Measurements from ENCODE around the gene RPL35A.
"Not testable (repeated sequence)": the region's sequence is repeated elsewhere in the genome, so short reads cannot be mapped to it uniquely, and the experiment has no call there.

RPL35A gene

DNA sequence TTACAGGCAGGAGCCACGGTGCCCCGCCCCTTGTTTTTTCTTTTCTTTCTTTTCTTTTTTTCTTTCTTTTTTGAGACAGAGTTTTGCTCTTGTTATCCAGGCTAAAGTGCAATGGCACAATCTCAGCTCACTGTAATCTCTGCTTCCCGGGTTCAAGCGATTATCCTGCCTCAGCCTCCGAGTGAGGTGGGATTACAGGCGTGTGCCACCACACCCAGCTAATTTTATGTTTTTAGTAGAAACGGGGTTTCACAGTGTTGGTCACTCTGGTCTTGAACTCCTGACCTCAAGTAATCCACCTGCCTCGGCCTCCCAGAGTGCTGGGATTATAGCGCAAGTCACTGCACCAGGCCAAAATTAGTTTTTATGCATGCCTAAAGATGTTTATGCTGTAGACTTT is 2.5 kb downstream of the RPL35A start:
- DNase-seq (ENCODE audit: low spot score) = no peak

DNA sequence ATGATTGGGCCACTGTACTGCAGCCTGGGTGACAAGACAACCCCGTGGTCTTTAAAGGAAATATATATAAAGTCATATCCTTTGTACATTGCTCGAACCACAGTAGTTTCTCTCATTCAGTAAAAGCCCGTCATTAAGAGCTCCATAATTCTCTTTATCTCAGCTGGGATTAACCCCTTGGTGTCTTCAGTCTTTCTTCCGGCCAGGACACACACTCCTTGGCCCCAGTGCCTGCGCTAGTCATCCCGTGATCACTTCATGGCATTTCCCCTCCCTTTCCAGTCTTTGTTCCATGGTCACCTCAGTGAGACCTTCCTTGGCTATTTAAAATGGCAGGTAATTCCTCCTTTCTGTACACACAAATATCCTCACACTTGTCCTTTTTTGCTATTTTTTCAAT is 3.3 kb downstream of the RPL35A start:
- DNase-seq (ENCODE audit: low spot score) = no peak

- DNase-seq (ENCODE audit: low spot score) = no peak
Observed at GRCh38 chr3:197953881-197954280, 3.9 kb downstream of the RPL35A start.

DNA sequence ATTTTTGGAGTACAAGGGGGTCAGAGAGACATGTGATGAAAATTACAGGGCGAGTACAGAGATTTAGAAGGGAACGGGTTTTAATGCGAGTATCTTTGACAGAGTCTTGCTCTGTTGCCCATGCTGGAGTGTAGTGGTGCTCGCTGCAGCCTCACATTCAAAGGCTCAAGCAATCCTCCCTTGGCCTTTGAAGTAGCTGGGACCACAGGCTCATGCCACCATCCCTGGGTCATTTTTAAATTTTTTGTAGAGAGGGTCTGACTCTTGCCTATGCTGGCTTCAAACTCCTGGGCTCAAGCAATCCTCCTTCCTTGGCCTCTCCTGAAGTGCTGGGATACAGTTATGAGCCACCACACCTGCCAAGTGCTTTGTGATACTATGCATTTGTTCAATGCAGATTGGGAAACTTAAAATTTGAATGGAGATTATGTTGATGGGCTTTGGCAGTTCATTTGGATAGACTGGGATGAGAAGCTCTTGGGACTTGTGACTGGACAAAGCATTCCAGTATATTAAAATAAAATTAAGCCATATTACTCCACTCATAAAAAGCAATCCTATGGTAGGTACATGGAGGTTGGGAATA is 6.0 kb downstream of the RPL35A start:
- no peak for DNase-seq (ENCODE audit: low spot score)

- DNase-seq (ENCODE audit: low spot score) = no peak
Observed at GRCh38 chr3:197956626-197956988, 6.6 kb downstream of the RPL35A start.

DNA sequence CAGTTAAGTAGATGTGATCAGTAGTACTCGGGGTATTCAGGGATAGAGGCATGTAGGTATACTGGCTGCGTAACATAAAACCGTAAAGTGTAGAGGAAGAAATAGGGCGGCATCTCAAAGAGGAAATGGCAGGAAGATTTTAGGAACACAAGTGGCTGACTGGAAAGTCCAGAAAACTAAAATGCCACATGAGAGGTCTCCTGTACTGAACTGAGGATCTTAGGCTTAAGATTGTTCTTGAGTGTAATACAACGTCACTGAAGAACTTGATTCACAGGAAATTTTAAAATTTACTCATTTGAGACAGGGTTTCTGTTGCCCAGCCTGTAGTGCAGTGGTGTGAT is 7.8 kb downstream of the RPL35A start:
- DNase-seq (ENCODE audit: low spot score) = no peak

DNA sequence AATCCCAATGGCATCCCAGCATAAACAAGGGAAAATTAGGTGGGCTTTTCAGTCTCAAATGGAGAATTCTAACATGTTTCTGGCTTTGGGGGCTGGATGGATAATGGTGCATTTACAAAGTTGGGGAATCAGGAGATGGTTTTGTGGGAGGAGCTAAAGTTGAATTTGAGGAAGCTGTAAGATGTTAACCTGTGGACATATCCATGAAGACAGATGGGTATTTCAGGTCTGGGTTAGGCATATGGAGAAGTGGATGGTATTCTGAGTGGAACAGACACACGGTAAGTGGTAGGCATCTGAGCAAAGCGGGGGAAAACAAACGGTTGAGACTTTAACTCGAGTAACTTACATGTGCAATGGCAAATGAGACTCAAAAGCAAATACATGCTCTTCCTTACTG is 8.4 kb downstream of the RPL35A start:
- DNase-seq (ENCODE audit: low spot score) = no peak

- not testable (repeated sequence) for DNase-seq (ENCODE audit: low spot score)
Observed at GRCh38 chr3:197958848-197959247, 8.9 kb downstream of the RPL35A start.

DNA sequence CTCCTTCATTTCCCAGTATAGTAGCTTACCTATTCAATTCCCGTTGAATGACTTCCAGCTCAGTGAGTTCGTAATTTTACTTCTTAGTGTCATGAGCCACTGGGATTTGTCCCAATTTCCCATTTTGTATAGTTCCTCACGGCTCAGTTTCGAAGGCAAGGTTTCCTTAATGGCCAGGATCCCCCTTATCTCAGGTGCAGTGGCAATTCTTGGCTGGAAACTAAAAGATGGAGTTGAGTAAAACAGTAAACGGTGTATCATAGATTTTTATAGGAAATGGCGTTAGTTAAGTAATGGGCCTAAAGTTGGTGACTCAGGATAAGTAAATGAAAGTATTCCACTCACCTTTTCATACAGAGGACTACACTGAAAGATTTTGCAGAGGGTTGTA is 9.5 kb downstream of the RPL35A start:
- DNase-seq (ENCODE audit: low spot score) = no peak

DNA sequence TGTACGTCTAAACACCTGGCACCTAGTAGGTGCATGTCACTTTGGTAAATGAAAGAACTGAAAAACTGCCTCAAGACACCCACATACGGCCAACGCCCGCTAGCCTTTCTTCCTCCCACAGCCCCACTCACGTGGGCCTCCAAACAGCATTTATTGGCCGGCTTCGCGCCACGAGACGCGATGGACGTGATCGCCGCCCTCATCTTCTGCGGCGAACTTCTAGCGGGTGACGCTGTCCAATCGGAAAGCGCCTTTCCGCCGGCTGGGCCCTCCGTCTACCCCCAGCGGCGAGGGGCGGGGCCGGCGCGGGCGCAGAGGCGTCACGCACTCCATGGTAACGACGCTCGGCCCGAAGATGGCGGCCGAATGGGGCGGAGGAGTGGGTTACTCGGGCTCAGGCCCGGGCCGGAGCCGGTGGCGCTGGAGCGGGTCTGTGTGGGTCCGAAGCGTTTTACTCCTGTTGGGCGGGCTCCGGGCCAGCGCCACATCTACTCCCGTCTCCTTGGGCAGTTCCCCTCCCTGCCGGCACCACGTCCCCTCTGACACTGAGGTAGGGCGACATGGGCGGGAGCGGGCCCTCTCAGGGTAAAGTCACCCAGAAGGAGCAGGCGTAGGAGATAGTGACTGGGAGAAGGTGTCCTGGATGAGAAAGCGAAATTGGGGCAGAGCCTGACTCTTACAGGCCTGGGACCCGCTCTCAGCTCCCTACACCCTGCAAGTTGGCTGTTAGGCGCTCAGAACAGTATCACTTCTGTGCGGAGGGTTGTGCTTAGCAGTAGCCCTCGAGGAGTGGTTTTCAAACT is 10.1 kb downstream of the RPL35A start, which contains the start of gene LMLN:
LMLN (plus strand) TSS at position 327 of the 803 bp plus-strand sequence; CDS start at position 356, 29 bp downstream.
- peak; percentile 98 for DNase-seq (ENCODE audit: low spot score)

GRCh38 chr3:197960694-197961581 is 10.9 kb downstream of the RPL35A start:
- no peak for DNase-seq (ENCODE audit: low spot score)

- DNase-seq (ENCODE audit: low spot score) = no peak
Observed at GRCh38 chr3:197961582-197961945, 11.6 kb downstream of the RPL35A start.

GRCh38 chr3:197963019-197963637 is 13.1 kb downstream of the RPL35A start:
- DNase-seq (ENCODE audit: low spot score) = no peak

- not testable (repeated sequence) for DNase-seq (ENCODE audit: low spot score)
Observed at GRCh38 chr3:197967337-197967989, 17.5 kb downstream of the RPL35A start.

GRCh38 chr3:197970588-197970987 is 20.6 kb downstream of the RPL35A start:
- no peak for DNase-seq (ENCODE audit: low spot score)

- no peak for DNase-seq (ENCODE audit: low spot score)
Observed at GRCh38 chr3:197974016-197974415, 24.0 kb downstream of the RPL35A start.

DNA sequence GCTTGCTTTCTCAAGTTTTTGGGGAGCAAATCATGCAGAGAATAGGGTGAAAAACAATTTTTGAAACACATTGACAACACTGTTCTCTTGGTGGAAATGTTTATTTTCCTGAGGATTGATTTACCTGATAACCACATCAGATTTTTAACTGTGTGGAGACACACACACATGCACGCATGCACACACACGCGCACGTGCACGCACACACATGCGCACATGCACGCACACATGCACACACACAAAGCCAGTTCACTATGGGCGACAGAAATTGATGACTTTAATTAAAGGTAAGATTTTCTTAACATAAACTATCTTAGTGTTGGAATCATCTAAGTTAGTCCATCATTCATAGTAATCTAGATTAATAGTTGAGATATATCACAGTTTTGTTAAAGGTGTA is 25.3 kb downstream of the RPL35A start:
- no peak for DNase-seq (ENCODE audit: low spot score)

DNA sequence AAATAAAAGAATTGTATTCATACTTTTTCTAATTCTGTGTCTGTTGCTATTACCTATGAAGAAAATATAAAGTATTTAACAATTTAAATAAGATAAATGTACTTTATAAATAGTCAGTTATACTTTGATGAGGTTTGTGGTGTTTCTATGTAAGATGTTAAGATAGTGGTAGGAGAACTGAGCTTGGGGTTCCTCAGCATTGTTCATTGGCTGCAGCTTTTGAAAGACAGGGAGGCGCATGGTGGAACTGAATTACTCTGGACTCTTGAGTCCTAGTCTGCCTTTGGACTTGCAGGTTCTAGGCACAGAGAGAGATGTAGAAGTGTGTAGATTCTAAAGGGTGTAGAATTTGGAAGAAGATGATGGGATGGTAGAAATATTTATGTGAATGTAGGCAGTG is 33.1 kb downstream of the RPL35A start:
- DNase-seq (ENCODE audit: low spot score) = no peak

DNA sequence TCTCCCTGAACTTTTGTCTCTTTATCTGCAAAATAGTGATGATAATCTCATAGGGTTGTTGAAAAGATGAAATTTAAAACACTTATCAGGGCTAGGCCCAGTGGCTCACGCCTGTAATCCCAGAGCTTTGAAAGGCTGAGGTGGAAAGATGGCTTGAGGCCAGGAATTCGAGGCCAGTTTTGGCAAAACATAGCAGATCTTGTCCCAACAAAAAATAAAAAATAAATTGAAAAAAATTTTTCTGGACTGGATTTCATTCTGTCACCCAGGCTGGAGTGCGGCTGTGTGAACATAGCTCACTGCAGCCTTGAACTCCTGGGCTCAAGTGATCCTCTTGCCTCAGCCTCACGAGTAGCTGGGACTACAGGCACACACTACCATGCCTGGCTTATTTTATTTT is 39.7 kb downstream of the RPL35A start:
- DNase-seq (ENCODE audit: low spot score) = no peak

DNA sequence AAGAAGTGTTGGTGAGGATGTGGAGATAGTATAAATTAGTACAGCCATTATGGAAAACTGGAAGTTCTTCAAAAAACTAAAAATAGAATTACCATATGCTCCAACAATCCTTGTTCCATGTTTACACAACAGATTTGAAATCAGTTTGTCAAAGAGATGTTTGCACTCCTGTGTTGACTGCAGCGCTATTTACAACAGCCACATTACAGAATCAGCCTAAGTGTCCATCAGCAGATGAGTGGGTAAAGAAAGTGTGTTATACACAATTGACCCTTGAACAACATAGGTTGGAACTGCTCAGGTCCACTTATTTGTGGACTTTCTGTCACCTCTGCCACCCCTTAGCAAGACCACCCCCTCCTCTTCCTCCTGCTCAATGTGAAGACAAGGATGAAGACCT is 44.7 kb downstream of the RPL35A start:
- DNase-seq (ENCODE audit: low spot score) = no peak

- no peak for DNase-seq (ENCODE audit: low spot score)
Observed at GRCh38 chr3:197996855-197997254, 46.9 kb downstream of the RPL35A start.

DNA sequence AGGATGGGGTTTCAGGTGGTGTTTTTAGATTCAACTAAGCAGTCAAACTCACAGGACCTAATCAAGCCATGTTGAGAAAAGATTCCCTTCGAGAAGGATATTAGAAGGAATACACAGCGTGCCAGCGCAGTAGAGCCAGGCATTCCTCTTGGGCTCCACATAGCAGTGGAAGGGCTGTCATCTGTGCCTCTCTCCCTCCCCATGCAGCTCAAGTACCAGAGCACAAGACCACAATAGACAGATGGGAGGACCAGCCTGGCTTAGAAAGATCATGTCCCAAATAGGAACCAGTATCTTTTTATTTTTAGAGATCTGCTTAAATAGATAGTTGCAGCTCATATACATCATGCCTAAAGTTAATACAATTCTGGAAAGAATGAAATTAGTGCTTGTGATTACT is 47.9 kb downstream of the RPL35A start:
- DNase-seq (ENCODE audit: low spot score) = no peak
